ENCODE results near the gene MMP7. TPM values are rescaled to one million over a fixed set of nuclear protein-coding genes. Genes with fewer than 3 reads are reported as not detected.

MMP7 gene
- total RNA-seq (2014; rRNA removed; shearing (Covaris generic)) (not detected in 2 replicates), polyA plus RNA-seq (2016; fragmentation: Nextera tagmentation; extraction: Ambion mirVana) (not detected in 2 replicates)
- long read RNA-seq: 0 reads

GRCh38 chr11:102530558-102530957 lies at the start of gene MMP7:
TSS of gene MMP7 (minus strand) at chr11:102530747. CDS start at chr11:102530700, 47 bp downstream.
- Histone ChIP-seq H3K9me2 (ENCODE audit: insufficient read depth) (no peaks in the 10 kb centered on the region), H3F3A (replicated peaks; ENCODE audit: low read depth) (no peaks in the 10 kb centered on the region), H3K4me1 (ENCODE audit: insufficient read depth) (no peaks in the 10 kb centered on the region), H3K27me3 (ENCODE audit: insufficient read depth) (no peaks in the 10 kb centered on the region), H4K20me1 (replicated peaks; ENCODE audit: insufficient read depth) (no peaks in the 10 kb centered on the region), H3K4me3 (no peak within 1 kb of the TSS), H3K27ac (ENCODE audit: low read depth) (no peak within 1 kb of the TSS), H3K79me2 (replicated peaks; ENCODE audit: insufficient read depth) (no peaks in the 10 kb centered on the region), H3K36me3 (ENCODE audit: insufficient read depth) (no peaks in the 10 kb centered on the region), H3K4me2 (no peak within 1 kb of the TSS), H2AFZ (peak within 1 kb of the TSS; percentile 86; the same call in 1 of the 2 replicates)
- Mint-ChIP-seq H3K27ac (no peak within 1 kb of the TSS), H3K36me3 (ENCODE audit: low read depth) (no peaks in the 10 kb centered on the region), H3K4me1 (no peaks in the 10 kb centered on the region), H3K27me3 (ENCODE audit: insufficient read depth, low read depth, poor library complexity) (peaks cover 4% of the 10 kb centered on the region), H3K9me3 (no peaks in the 10 kb centered on the region), H3K4me3 (no peak within 1 kb of the TSS)
- no peak for TF ChIP-seq CREB1 (CRISPR knock-in tag; IDR thresholded peaks at IDR 0.05; ENCODE audit: low read depth)
- no peak for TF ChIP-seq CTCF (conservative IDR thresholded peaks at IDR 0.05; ENCODE audit: low read depth in 2 of 2)
- TF ChIP-seq NANOG (IDR thresholded peaks at IDR 0.05; ENCODE audit: borderline replicate concordance): no peak
- no peak for TF ChIP-seq ZNF114 (CRISPR knock-in tag; IDR thresholded peaks at IDR 0.05)
- TF ChIP-seq STAT1 (IDR thresholded peaks at IDR 0.05; ENCODE audit: unreplicated experiment): no peak
- no peak for TF ChIP-seq REST (IDR thresholded peaks at IDR 0.05; ENCODE audit: unreplicated experiment)
- no peak for TF ChIP-seq JUNB (IDR thresholded peaks at IDR 0.05; ENCODE audit: unreplicated experiment)
- TF ChIP-seq EZH2phosphoT487 (IDR thresholded peaks at IDR 0.05; ENCODE audit: unreplicated experiment): no peak
- TF ChIP-seq EZH2 (IDR thresholded peaks at IDR 0.05; ENCODE audit: low read depth, unreplicated experiment): no peak
- TF ChIP-seq ZNF462 (CRISPR knock-in tag; IDR thresholded peaks at IDR 0.05): no peak
- TF ChIP-seq POLR2AphosphoS5 (IDR thresholded peaks at IDR 0.05; ENCODE audit: low read depth): no peak
- no peak for TF ChIP-seq ETS1 (IDR thresholded peaks at IDR 0.05)
- TF ChIP-seq ZNF331 (CRISPR knock-in tag; IDR thresholded peaks at IDR 0.05; ENCODE audit: low read depth): no peak
- no peak for DNase-seq (ENCODE audit: low spot score)
- ATAC-seq: peak; percentile 85

All from GM23338 (cell line).